ENCODE results near the gene RAB3A. TPM values are rescaled to one million over a fixed set of nuclear protein-coding genes. Genes with fewer than 3 reads are reported as not detected.
A peak's percentile ranks its signal among the peaks of the same experiment; 100 is the strongest.
"Not testable (repeated sequence)": the region's sequence is repeated elsewhere in the genome, so short reads cannot be mapped to it uniquely, and the experiment has no call there.

RAB3A gene
- total and polyA plus RNA-seq, 5 experiments from 2014 or later, result 1.3 to 3.8 (median 2.3) TPM

GRCh38 chr19:18160971-18161635 is 42.7 kb downstream of the RAB3A start:
- Mint-ChIP-seq H3K4me1 (peaks cover 2 to 18% (median 12%) of the 10 kb centered on the region in 4 donors), H3K27ac (peak overlapping the region in 2 of 10 donors; percentile 62 to 81), H3K27me3 (no peaks in the 10 kb centered on the region), H3K9me3 (no peaks in the 10 kb centered on the region), H3K4me3 (peak overlapping the region in 6 of 10 donors; percentile 3 to 70 (median 58)), H3K36me3 (peaks cover 0 to 24% (median 3%) of the 10 kb centered on the region in 3 donors)
- POLR2A ChIA-PET, result interaction anchor here (0.6 to 3.2 kb wide), 13 partner anchors 9 to 792 kb away, joined by 3 to 13 read pairs (median 3); partner anchors contain the start of genes IL12RB1 and PIK3R2
- ATAC-seq (peak; percentile 94 to 97), DNase-seq (peak; percentile 67 to 90 (median 83))

- Mint-ChIP-seq H3K4me3 (peak overlapping the region in 9 of 10 donors; percentile 3 to 62 (median 57)), H3K4me1 (peaks cover 2 to 18% (median 13%) of the 10 kb centered on the region in 4 donors), H3K36me3 (peaks cover 0 to 18% (median under 1%) of the 10 kb centered on the region in 3 donors), H3K27ac (peak overlapping the region in 7 of 10 donors; percentile 37 to 82 (median 66)), H3K27me3 (no peaks in the 10 kb centered on the region), H3K9me3 (no peaks in the 10 kb centered on the region)
- ATAC-seq (no peak), DNase-seq (no peak)
- POLR2A ChIA-PET, result interaction anchor here (0.6 to 3.2 kb wide), 13 partner anchors 8 to 792 kb away, joined by 3 to 13 read pairs (median 3); partner anchors contain the start of genes IL12RB1 and PIK3R2
Measured at GRCh38 chr19:18160493-18160970, 43.3 kb downstream of the RAB3A start.

GRCh38 chr19:18159810-18160209 is 44.0 kb downstream of the RAB3A start:
- POLR2A ChIA-PET, result interaction anchor here (1.0 to 1.8 kb wide), 2 partner anchors 69 to 160 kb away, joined by 4 to 9 read pairs; no protein-coding TSS in a partner anchor
- DNase-seq (no peak), ATAC-seq (no peak)
- Mint-ChIP-seq H3K4me1 (peaks cover 4 to 21% (median 13%) of the 10 kb centered on the region in 4 donors), H3K9me3 (no peaks in the 10 kb centered on the region), H3K36me3 (peaks cover 0 to 14% (median 0%) of the 10 kb centered on the region in 3 donors), H3K27ac (peak overlapping the region in 1 of 10 donors; percentile 70), H3K4me3 (no peak overlapping the region), H3K27me3 (no peaks in the 10 kb centered on the region)

GRCh38 chr19:18159059-18159616 is 44.7 kb downstream of the RAB3A start:
- not testable (repeated sequence) for H3K27me3 Mint-ChIP-seq, H3K4me3 Mint-ChIP-seq, H3K9me3 Mint-ChIP-seq, ATAC-seq, DNase-seq, H3K27ac Mint-ChIP-seq
- POLR2A ChIA-PET, result interaction anchor here (1.0 to 1.8 kb wide), 2 partner anchors 68 to 159 kb away, joined by 4 to 9 read pairs; no protein-coding TSS in a partner anchor
- Mint-ChIP-seq H3K36me3 (peaks cover 0 to 13% (median 0%) of the 10 kb centered on the region in 3 donors), H3K4me1 (peaks cover 8 to 26% (median 19%) of the 10 kb centered on the region in 4 donors)

GRCh38 chr19:18158467-18158866 is 45.4 kb downstream of the RAB3A start:
- Mint-ChIP-seq H3K4me1 (peaks cover 11 to 31% (median 23%) of the 10 kb centered on the region in 4 donors), H3K4me3 (no peak overlapping the region), H3K36me3 (peaks cover 0 to 8% (median 0%) of the 10 kb centered on the region in 3 donors), H3K27ac (peak overlapping the region in 1 of 10 donors; percentile 15), H3K9me3 (no peaks in the 10 kb centered on the region), H3K27me3 (no peaks in the 10 kb centered on the region)
- no peak for ATAC-seq
- no peak for DNase-seq
- POLR2A ChIA-PET, result interaction anchor here (0.7 kb wide), 1 partner anchor 47 kb away, joined by 3 read pairs; no protein-coding TSS in a partner anchor

GRCh38 chr19:18157465-18158063 is 46.3 kb downstream of the RAB3A start:
- peaks cover 12 to 31% (median 24%) of the 10 kb centered on the region in 4 donors for H3K4me1 Mint-ChIP-seq
- DNase-seq (no peak), ATAC-seq (no peak)
- H3K9me3 Mint-ChIP-seq, result no peaks in the 10 kb centered on the region
- POLR2A ChIA-PET, result interaction anchor here (0.7 kb wide), 1 partner anchor 15 kb away, joined by 5 read pairs; no protein-coding TSS in a partner anchor
- H3K4me3 Mint-ChIP-seq, result no peak overlapping the region
- no peak overlapping the region for H3K27ac Mint-ChIP-seq
- peaks cover 0 to 3% (median 0%) of the 10 kb centered on the region in 3 donors for H3K36me3 Mint-ChIP-seq
- no peaks in the 10 kb centered on the region for H3K27me3 Mint-ChIP-seq

- no peak overlapping the region for H3K27ac Mint-ChIP-seq
Measured at GRCh38 chr19:18156841-18157464, 46.9 kb downstream of the RAB3A start.

GRCh38 chr19:18156268-18156667 is 47.6 kb downstream of the RAB3A start:
- peak overlapping the region in 5 of 10 donors; percentile 26 to 79 (median 44) for H3K27ac Mint-ChIP-seq
- H3K4me1 Mint-ChIP-seq, result peaks cover 17 to 35% (median 30%) of the 10 kb centered on the region in 4 donors
- H3K9me3 Mint-ChIP-seq, result no peaks in the 10 kb centered on the region
- POLR2A ChIA-PET, result no interaction called here
- ATAC-seq, result no peak
- H3K27me3 Mint-ChIP-seq, result no peaks in the 10 kb centered on the region
- no peak for DNase-seq
- H3K36me3 Mint-ChIP-seq, result peaks cover 0 to 3% (median 0%) of the 10 kb centered on the region in 3 donors
- peak overlapping the region in 1 of 10 donors; percentile 62 for H3K4me3 Mint-ChIP-seq

More at GRCh38 chr19:18156841-18157464, 46.9 kb downstream of the RAB3A start:
- H3K4me3 Mint-ChIP-seq, result no peak overlapping the region
- no peaks in the 10 kb centered on the region for H3K9me3 Mint-ChIP-seq
- peaks cover 16 to 34% (median 30%) of the 10 kb centered on the region in 4 donors for H3K4me1 Mint-ChIP-seq
- no peak for ATAC-seq
- H3K27me3 Mint-ChIP-seq, result no peaks in the 10 kb centered on the region
- no peak for DNase-seq
- H3K36me3 Mint-ChIP-seq, result peaks cover 0 to 3% (median 0%) of the 10 kb centered on the region in 3 donors
- POLR2A ChIA-PET, result no interaction called here

GRCh38 chr19:18155095-18156087 is 48.5 kb downstream of the RAB3A start:
- POLR2A ChIA-PET, result interaction anchor here (0.6 to 1.0 kb wide), 2 partner anchors 26 to 127 kb away, joined by 3 to 5 read pairs; no protein-coding TSS in a partner anchor
- H3K27ac Mint-ChIP-seq, result no peak overlapping the region
- H3K9me3 Mint-ChIP-seq, result no peaks in the 10 kb centered on the region
- H3K4me1 Mint-ChIP-seq, result peaks cover 16 to 31% (median 30%) of the 10 kb centered on the region in 4 donors
- ATAC-seq (no peak), DNase-seq (no peak)
- peaks cover 0 to 3% (median 0%) of the 10 kb centered on the region in 3 donors for H3K36me3 Mint-ChIP-seq
- no peaks in the 10 kb centered on the region for H3K27me3 Mint-ChIP-seq
- H3K4me3 Mint-ChIP-seq, result peak overlapping the region in 7 of 10 donors; percentile 24 to 89 (median 61)

- ATAC-seq (no peak), DNase-seq (peak in 3 of 10 donors; percentile 17 to 48 (median 41))
- H3K27me3 Mint-ChIP-seq, result no peaks in the 10 kb centered on the region
- peak overlapping the region; percentile 83 to 97 (median 92) for H3K4me3 Mint-ChIP-seq
- peaks cover 15 to 31% (median 26%) of the 10 kb centered on the region in 4 donors for H3K4me1 Mint-ChIP-seq
- H3K27ac Mint-ChIP-seq, result peak overlapping the region; percentile 75 to 96 (median 89)
- H3K9me3 Mint-ChIP-seq, result no peaks in the 10 kb centered on the region
- POLR2A ChIA-PET, result no interaction called here
- H3K36me3 Mint-ChIP-seq, result peaks cover 0 to 8% (median 0%) of the 10 kb centered on the region in 3 donors
Measured at GRCh38 chr19:18153556-18154134, 50.2 kb downstream of the RAB3A start.
